Muscle layer of colon (tissue), 2 donors: ENCODE measurements around the gene BBS9.
"Not testable (repeated sequence)": the region's sequence is repeated elsewhere in the genome, so short reads cannot be mapped to it uniquely, and the experiment has no call there.

Experiments used
- H3K27ac ChIP-seq: one replicate; pipeline ENCODE4 v1.7.0; 2013; ENCODE audit warnings: low read depth, mild to moderate bottlenecking, low read length, moderate library complexity
- H3K27me3 ChIP-seq, 2 donors: one replicate each; pipeline ENCODE4 v1.7.0; 2013; ENCODE audit warnings: low read length in 2 of 2, mild to moderate bottlenecking in 2 of 2; ENCODE audit not compliant: insufficient read depth in 2 of 2, control insufficient read depth in 1 of 2
- H3K36me3 ChIP-seq: one replicate; pipeline ENCODE4 v1.7.0; 2013; ENCODE audit warnings: mild to moderate bottlenecking, low read length; ENCODE audit not compliant: insufficient read depth
- H3K4me1 ChIP-seq: one replicate; pipeline ENCODE4 v1.7.0; 2013; ENCODE audit warnings: mild to moderate bottlenecking, low read length; ENCODE audit not compliant: insufficient read depth
- H3K4me3 ChIP-seq, 2 donors: one replicate each; pipeline ENCODE4 v1.7.0; 2013; ENCODE audit warnings: low read length in 2 of 2, low read depth in 1 of 2, mild to moderate bottlenecking in 1 of 2, moderate library complexity in 1 of 2
- H3K9ac ChIP-seq: one replicate; pipeline ENCODE4 v1.7.0; 2013; ENCODE audit warnings: low read length
- H3K9me3 ChIP-seq: one replicate; pipeline ENCODE4 v1.7.0; 2013; ENCODE audit warnings: mild to moderate bottlenecking, low read length
- donor health status: abdominal sarcoma.
- donor health status: Adenocarcinoma of cecum.

The BBS9 gene

DNA sequence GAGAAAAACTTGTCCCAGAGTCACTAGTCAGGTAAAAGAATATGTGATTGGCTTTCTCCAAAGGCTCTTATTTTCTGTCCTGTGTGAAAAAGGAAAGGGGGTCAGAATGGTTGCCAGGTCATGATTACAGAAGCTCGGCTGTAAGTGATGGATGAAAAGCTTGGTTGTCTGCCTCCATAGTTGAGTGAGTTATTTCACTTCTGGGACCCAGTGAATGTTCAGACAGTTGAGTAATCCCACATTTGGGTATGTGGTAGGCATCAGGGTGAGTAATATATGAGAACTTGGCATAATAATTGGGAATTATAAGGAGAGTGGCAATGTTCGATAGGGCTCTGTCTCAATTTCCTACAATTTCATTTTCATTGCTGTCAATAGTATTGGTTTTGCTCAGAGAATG lies 72.5 kb downstream of the BBS9 start:
- no peaks in the 10 kb centered on the region for H3K9me3 ChIP-seq
- H3K9ac ChIP-seq, result no peak overlapping the region
- H3K27me3 ChIP-seq, result no peaks in the 10 kb centered on the region
- no peak overlapping the region for H3K4me3 ChIP-seq
- no peaks in the 10 kb centered on the region for H3K4me1 ChIP-seq
- no peaks in the 10 kb centered on the region for H3K36me3 ChIP-seq
- no peak overlapping the region for H3K27ac ChIP-seq

DNA sequence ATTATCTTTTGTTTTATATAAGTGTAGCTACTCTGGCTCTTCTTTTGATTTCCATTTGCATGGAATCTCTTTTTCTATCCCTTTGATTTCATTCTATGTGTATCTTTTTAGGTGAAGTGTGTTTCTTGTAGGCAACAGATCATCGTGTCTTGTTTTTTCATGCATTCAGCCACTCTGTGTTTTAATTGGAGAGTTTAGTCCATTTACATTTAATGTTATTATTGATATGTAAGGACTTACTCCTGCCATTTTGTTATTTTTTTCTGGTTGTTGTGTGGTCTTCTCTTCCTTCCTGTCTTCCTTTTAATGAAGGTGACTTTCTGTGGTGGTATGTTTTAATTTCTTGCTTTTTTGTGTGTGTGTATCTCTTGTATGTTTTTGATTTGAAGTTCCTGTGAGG lies 81.6 kb downstream of the BBS9 start:
- no peak overlapping the region for H3K4me3 ChIP-seq
- H3K27ac ChIP-seq, result no peak overlapping the region
- H3K4me1 ChIP-seq, result no peaks in the 10 kb centered on the region
- H3K9me3 ChIP-seq, result peaks cover 10% of the 10 kb centered on the region
- H3K9ac ChIP-seq, result no peak overlapping the region
- no peaks in the 10 kb centered on the region for H3K36me3 ChIP-seq
- H3K27me3 ChIP-seq, result no peaks in the 10 kb centered on the region

DNA sequence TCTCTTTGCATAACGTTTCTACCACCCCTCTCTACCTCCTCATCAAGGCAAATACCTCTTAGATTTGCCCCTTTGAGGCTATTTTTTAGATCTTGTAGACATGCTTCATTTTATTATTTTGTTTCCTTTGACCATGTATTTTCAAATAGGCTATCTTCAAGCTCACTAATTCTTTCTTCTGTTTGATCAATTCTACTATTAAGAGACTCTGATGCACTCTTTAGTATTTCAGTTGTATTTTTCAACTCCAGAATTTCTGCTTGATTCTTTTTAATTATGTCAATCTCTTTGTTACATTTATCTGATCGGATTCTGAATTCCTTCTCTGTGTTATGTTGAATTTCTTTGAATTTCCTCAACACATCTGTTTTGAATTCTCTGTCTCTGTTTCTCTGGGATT lies 82.8 kb downstream of the BBS9 start:
- Histone ChIP-seq H3K9ac (no peak overlapping the region), H3K27ac (no peak overlapping the region), H3K27me3 (no peaks in the 10 kb centered on the region), H3K9me3 (peaks cover 10% of the 10 kb centered on the region), H3K36me3 (no peaks in the 10 kb centered on the region), H3K4me1 (no peaks in the 10 kb centered on the region), H3K4me3 (no peak overlapping the region)

DNA sequence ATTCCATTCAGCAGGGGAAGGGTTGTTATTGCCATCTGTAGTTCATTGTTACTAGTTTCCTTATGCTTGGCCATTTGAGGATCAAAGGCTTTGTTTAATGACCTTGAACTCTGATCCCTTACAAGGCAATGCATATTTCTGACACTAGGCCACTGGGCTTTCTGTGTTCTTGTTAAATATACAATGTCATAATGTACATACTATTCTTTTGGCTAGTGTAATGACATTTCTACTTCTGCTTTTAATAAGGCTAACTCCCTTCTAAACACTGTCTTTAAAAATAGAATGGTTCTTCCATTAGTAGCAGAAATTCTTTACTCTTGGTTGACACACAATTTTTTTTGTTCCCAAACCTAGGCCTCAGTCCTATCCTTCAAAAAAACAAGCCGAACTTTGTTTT lies 86.6 kb downstream of the BBS9 start:
- H3K4me3 ChIP-seq, result no peak overlapping the region
- peaks cover 10% of the 10 kb centered on the region for H3K9me3 ChIP-seq
- no peak overlapping the region for H3K27ac ChIP-seq
- H3K27me3 ChIP-seq, result no peaks in the 10 kb centered on the region
- H3K9ac ChIP-seq, result no peak overlapping the region
- no peaks in the 10 kb centered on the region for H3K4me1 ChIP-seq
- no peaks in the 10 kb centered on the region for H3K36me3 ChIP-seq

DNA sequence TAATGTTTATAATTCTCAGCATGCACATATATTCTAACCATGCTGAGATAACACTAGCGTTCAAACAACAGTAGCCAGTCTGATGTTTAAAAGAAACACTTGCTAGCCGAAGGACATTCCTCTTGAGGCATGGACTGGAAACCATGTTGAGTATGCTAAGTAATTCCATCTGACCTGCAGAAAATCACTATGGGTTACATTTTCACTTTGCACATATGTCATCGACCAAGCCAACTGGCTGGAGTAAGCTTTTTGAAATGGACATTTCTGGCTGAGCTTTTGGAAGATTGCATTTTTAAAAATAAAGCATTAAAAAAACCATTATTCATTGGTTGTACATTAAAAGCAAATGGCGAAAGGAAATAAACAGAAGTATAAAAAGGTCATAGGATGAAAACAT lies 88.2 kb downstream of the BBS9 start:
- Histone ChIP-seq H3K9me3 (no peaks in the 10 kb centered on the region), H3K27ac (no peak overlapping the region), H3K36me3 (no peaks in the 10 kb centered on the region), H3K4me1 (no peaks in the 10 kb centered on the region), H3K4me3 (no peak overlapping the region), H3K9ac (no peak overlapping the region), H3K27me3 (no peaks in the 10 kb centered on the region)

DNA sequence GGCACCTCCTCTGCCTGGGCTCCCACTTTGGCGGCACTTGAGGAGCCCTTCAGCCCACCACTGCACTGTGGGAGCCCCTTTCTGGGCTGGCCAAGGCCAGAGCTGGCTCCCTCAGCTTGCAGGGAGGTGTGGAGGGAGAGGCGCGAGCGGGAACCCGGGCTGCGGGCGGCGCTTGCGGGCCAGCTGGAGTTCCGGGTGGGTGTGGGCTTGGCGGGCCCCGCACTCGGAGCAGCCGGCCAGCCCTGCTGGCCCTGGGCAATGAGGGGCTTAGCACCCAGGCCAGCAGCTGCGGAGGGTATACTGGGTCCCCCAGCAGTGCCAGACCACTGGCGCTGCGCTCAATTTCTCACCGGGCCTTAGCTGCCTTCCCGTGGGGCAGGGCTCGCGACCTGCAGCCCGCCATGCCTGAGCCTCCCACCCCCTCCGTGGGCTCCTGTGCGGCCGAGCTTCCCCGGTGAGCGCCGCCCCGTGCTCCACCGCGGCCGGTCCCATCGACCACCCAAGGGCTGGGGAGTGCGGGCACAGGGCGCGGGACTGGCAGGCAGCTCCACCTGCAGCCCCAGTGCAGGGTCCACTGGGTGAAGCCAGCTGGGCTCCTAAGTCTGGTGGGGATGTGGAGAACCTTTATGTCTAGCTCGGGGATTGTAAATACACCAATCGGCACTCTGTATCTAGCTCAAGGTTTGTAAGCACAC lies 89.6 kb downstream of the BBS9 start:
- not testable (repeated sequence) for H3K4me1 ChIP-seq, H3K4me3 ChIP-seq, H3K9me3 ChIP-seq, H3K36me3 ChIP-seq, H3K27ac ChIP-seq, H3K27me3 ChIP-seq, H3K9ac ChIP-seq

DNA sequence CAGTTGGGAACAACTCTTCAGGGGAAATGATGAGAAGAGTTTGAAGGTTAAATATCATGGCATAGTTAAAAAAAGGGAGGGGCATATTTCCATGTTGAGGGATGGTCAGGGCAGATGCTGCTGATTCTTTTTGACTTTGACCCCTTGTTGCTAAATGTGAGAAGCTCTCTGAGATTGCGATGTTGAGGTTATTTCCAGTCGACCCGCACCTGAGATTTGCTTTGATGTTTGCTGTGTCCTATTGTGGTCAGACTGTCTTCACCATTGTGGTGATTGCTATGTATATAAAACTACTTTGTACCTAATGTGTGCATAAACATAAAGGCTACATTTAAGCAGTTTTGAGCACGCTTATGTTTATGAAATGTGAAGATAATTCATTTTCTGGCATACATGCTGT lies 90.9 kb downstream of the BBS9 start:
- Histone ChIP-seq H3K27me3 (no peaks in the 10 kb centered on the region), H3K4me3 (no peak overlapping the region), H3K4me1 (no peaks in the 10 kb centered on the region), H3K36me3 (no peaks in the 10 kb centered on the region), H3K9me3 (no peaks in the 10 kb centered on the region), H3K9ac (no peak overlapping the region), H3K27ac (no peak overlapping the region)

DNA sequence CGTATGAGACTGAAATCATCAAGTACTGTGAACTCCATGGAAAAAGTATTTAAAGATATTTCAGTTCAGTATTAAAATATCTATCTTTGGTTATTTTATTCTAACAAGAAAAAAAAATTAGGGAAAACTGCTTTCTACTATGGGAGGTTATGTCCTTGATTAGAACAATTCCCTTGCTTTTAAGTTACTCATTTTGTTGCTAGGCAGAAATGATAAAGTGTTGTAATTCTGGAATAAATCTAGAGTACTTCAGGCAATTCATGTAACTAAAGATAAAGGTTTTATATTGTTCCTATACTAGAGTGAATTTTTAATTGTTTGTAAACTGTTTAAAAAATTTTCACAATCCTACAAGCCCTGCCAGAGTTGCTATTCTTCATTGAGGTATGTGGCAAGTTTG lies 92.0 kb downstream of the BBS9 start:
- Histone ChIP-seq H3K36me3 (no peaks in the 10 kb centered on the region), H3K27me3 (no peaks in the 10 kb centered on the region), H3K27ac (no peak overlapping the region), H3K9me3 (no peaks in the 10 kb centered on the region), H3K4me3 (no peak overlapping the region), H3K9ac (no peak overlapping the region), H3K4me1 (no peaks in the 10 kb centered on the region)

DNA sequence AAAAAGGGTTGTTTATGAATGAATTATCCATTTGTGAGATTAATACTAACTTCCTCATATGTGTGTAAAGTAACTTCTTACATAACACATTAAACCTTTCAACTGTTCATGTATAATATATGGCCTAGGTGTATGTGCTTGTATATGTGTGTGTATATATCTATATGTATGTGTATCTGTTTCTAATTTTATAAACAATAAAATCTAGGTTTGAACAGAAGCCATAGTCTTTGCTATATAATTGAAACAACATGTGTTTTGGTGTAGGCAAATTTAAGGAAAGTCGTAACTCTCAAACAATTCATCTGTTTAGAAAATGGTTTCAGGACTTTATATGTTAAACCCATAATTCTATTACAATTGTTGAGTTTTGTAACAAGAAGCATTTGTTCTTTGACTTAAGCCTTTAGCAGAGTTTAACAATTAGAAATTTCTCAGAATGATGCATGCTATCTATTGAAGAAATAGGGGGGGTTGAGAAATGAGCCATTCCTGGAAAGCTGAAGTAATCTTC lies 103.3 kb downstream of the BBS9 start:
- Histone ChIP-seq H3K9ac (no peak overlapping the region), H3K36me3 (no peaks in the 10 kb centered on the region), H3K27ac (no peak overlapping the region), H3K9me3 (no peaks in the 10 kb centered on the region), H3K27me3 (no peaks in the 10 kb centered on the region), H3K4me3 (no peak overlapping the region), H3K4me1 (peaks cover 6% of the 10 kb centered on the region)

DNA sequence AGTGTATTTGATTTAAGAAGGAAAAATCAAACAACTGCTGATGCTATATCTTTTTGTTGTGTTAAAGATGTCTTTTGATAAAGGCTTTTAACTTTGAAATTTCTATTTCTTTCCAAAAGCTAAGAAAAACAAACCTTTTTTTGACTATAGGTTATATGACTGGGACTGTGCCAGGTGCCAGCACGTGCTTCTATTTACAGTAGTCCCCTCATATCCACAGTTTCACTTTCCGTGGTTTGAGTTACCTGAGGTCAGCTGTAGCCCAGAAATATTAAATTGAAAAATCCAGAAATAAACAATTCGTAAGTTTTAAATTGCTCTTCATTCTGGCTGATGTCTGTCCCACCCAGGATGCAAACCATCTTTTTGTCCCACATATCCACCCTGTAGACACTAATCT lies 104.3 kb downstream of the BBS9 start:
- no peaks in the 10 kb centered on the region for H3K27me3 ChIP-seq
- H3K36me3 ChIP-seq, result no peaks in the 10 kb centered on the region
- no peak overlapping the region for H3K4me3 ChIP-seq
- H3K9ac ChIP-seq, result no peak overlapping the region
- no peaks in the 10 kb centered on the region for H3K9me3 ChIP-seq
- H3K4me1 ChIP-seq, result peaks cover 6% of the 10 kb centered on the region
- H3K27ac ChIP-seq, result no peak overlapping the region

DNA sequence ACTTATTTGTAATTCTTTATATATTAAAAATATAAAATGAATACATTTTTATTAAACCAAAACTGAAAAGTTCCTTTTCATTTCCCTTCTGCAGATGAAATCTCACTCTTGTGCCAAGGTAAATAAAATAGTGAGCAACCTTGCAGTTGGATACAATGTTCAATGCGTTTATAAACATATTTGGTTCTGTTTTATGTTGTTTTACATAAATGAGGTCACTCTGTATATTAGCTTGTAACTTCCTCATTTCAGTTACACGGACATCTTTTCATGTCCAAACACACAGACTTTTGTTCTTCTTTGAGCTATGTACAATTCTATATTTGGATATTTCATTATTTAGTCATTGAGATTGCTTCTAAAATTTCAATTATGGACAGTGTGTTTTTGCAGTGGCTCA lies 107.7 kb downstream of the BBS9 start:
- H3K4me1 ChIP-seq, result peaks cover 6% of the 10 kb centered on the region
- no peak overlapping the region for H3K4me3 ChIP-seq
- no peak overlapping the region for H3K9ac ChIP-seq
- no peaks in the 10 kb centered on the region for H3K27me3 ChIP-seq
- no peak overlapping the region for H3K27ac ChIP-seq
- no peaks in the 10 kb centered on the region for H3K36me3 ChIP-seq
- no peaks in the 10 kb centered on the region for H3K9me3 ChIP-seq

DNA sequence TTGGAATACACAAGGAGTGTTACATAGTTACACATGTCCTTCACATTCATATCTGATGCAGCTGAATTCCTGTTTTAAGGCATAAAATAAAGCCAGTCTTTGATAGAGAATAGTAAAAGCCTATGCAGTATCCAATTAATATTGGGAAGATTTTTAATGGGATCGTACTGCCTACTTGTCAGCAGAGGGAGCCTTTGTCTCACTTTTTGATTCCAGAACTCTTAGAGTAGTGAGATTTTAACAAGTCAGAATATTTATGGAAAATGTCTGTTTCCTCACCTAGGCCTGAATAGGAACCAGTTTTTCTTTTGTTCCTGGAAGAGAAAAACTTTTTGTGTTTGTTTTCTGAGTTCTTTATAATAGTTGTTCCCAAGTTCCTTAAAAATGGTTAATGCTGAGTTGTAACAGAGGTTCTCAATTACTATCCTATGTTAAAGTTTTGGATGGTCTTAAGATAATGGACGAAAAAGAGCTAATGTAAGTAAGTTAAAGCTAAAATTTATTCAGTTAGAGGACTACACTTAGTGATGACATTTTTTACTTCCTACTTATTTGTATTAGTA lies 114.0 kb downstream of the BBS9 start:
- Histone ChIP-seq H3K27me3 (no peaks in the 10 kb centered on the region), H3K4me3 (no peak overlapping the region), H3K9ac (no peak overlapping the region)

More for the DNA sequence above, 114.0 kb downstream of the BBS9 start:
- Histone ChIP-seq H3K4me1 (no peaks in the 10 kb centered on the region), H3K9me3 (no peaks in the 10 kb centered on the region), H3K36me3 (no peaks in the 10 kb centered on the region), H3K27ac (no peak overlapping the region)
